T47D (cell line): Measurements from ENCODE around the gene MAN1B1.
A peak's percentile ranks its signal among the peaks of the same experiment; 100 is the strongest.
"Not testable (repeated sequence)": the region's sequence is repeated elsewhere in the genome, so short reads cannot be mapped to it uniquely, and the experiment has no call there.

Experiments used
- DNase-seq, 2 experiments: peaks; one replicate each; pipeline versions ENCODE4 v3.0.0 to v3.0.0-alpha.2; 2011 to 2012; ENCODE audit warnings: low read depth in 1 of 2, low spot score in 1 of 2
- JUND ChIP-seq: IDR thresholded peaks from 2 replicates; pipeline ENCODE4 v1.6.1; 2012; ENCODE audit warnings: low read depth
- in situ Hi-C: cut with HindIII; loops from 2 replicates; pipeline ENCODE4 v1.10.0; 2016; ENCODE audit warnings: low sequenced_read_pairs, low pct_unique_long_range_greater_than_20kb

The MAN1B1 gene

DNA sequence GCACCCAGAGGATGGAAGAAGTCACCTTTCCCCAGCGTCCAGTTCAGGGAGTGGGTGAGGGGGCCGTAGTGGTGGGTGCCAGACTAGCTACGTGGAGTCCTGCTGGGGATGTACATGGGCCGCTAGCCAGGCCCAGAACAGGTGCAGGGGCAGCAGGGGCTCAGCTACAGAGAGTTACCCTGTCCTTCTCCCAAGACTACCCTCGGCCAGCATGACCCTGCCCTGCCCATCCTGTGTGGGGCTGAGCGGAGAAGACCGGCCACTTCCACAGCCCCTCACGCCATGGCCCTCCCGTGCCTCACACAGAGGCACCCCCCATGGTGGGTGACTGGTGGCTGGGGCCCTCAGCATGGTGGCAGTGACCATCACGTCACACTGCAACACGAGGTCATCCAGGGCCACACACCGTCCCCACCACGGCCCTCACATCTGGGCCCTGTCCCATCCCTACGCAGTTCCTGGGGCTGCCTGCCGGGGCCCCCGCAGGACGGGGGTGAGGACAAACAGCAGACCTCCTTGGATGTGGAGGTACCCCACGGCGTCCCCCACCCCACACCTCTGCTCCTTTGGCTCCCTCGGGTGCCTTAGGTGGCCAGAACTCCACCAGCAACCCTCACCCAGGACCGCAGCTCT, 28.7 kb downstream of the MAN1B1 start:
- DNase-seq = no peak
- TF ChIP-seq JUND = no peak
- in situ Hi-C loops = no loop called here

DNA sequence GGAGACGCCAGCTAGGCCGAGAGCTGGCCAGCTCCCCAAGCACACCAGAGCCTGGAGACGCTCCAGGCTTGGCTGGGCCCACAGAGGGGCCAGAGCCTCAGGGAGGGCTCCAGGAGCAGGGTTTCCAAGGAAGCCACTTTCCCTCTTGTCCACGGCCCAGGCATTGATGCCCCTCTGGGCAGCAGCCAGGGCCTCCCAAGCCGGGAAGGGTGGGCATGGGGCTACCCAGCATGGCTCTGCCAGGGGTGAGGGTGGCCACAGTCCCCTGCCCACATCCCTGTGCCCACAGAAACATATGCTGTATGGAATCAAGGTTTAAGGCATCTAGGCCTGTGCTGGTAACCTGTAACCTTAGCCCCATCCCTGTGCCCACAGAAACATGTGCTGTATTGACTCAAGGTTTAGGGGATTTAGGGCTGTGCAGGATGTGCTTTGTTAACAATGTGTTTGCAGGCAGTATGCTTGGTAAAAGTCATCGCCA, 29.3 kb downstream of the MAN1B1 start:
- no peak for TF ChIP-seq JUND
- DNase-seq = peak in 1 of 2 experiments; percentile 52
- in situ Hi-C loops = no loop called here

DNA sequence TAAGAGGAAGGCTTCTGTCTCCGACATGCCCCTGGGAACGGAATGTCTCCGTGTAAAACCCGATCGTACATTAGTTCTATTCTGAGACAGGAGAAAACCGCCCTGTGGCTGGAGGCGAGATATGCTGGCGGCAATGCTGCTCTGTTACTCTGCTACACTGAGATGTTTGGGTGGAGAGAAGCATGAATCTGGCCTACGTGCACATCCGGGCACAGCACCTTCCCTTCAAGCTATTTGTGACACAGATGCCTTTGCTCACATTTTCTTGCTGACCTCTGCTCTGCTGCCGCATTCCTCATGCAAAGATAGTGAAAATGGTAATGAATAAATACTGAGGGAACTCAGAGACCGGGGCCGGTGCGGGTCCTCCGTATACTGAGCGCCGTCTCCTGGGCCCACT, 29.9 kb downstream of the MAN1B1 start:
- in situ Hi-C loops = no loop called here
- TF ChIP-seq JUND = no peak

DNA sequence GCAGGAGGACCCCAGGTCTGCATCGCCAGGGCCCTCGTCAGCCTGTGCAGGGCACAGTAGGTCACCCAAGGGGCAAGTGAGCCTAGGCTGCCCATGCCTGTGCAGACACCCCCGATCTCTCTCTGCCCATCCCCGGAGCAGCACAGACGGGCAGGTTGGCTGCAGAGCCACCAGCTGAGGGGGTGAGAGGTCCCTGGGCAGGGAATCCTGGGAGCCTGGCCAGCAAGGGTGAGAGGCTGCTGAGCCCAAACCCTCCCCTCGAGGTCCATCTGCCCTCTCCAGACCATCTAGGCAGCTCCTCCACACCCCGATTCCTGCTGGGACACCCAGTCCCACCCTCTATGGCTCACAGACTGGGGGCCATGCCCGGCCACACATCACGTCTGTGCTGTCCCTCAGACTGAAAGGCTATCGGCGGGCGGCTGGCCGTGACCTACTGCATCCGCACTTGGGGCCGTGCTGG, 30.5 kb downstream of the MAN1B1 start:
- no peak for DNase-seq
- TF ChIP-seq JUND = no peak
- in situ Hi-C loops = no loop called here

More for the DNA sequence above, 29.9 kb downstream of the MAN1B1 start:
- DNase-seq = no peak

DNA sequence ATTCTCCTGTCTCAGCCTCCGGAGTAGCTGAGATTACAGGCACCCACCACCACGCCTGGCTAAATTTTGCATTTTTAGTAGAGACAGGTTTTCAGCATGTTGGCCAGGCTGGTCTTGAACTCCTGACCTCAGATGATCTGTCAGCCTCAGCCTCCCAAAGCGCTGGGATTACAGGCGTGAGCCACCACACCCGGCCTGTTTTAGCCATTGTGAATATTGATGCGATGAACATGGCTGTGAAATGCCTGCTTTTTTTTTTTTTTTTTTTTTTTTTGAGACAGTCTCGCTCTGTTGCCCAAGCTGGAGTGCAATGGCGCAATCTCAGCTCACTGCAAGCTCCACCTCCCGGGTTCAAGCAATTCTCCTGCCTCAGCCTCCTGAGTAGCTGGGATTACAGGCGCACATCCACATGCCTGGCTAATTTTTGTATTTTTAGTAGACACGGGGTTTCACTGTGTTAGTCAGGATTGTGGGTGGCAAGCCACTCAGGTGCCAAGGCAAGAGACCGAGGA, 31.4 kb downstream of the MAN1B1 start:
- in situ Hi-C loops, DNase-seq: not testable (repeated sequence)

DNA sequence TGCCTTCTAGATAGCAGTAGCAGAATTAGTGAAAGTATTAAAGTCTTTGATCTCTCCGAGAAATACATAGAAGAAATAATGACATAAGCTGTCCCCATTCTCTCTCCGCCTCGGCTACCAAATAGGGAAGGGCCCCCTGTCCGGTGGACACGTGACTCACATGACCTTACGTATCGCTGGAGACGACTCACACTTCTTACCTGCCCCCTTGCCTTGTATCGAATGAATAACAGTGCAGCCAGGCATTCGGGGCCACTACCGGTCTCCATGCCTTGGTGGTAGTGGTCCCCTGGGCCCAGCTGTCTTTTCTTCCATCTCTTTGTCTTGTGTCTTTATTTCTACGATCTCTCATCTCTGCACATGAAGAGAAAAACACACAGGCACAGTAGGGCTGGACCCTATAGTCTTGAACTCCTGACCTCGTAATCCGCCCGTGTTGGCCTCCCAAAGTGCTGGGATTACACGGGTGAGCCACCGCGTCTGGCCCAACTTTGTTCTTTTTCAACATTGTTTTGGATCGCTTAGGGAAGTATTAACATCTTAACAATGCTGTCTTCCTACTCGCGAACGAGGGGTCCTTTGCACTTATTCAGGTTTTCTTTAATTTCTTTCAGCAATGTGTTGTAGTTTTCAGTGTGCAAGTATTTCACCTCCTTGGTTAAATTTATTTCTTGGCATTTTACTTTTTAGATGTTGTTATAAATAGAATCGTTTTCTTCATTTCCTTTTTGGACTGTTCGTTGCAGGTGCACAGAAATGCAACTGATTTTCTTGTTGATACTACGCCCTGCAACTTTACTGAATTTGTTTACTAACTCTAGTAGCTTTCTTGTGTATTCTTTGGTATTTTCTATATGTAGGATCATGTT, 35.4 kb downstream of the MAN1B1 start:
- in situ Hi-C loops, DNase-seq: not testable (repeated sequence)

DNA sequence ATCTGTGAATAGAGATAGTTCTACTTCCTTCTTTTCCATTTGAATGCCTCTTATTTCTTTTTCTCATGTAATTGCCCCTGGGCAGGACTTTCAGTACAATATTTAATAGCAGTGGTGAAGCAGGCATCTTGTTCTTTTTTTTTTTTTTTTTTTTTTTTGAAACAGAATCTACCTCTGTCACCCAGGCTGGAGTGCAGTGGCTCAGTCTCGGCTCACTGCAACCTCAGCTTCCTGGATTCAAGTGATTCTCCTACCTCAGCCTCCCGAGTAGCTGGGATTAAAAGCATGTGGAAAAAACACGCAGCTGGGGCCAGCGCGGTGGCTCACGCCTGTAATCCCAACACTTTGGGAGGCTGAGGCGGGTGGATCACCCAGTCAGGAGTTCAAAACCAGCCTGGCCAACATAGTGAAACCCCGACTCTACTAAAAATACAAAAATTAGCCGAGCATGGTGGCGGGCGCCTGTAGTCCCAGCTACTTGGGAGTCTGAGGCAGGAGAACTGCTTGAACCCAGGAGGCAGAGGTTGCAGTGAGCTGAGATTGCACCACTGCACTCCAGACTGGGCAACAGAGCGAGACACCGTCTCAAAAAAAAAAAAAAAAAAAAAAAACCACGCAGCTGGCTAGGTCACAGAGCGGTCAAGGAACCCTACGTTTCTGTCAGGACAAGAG, 36.1 kb downstream of the MAN1B1 start:
- in situ Hi-C loops, DNase-seq: not testable (repeated sequence)

DNA sequence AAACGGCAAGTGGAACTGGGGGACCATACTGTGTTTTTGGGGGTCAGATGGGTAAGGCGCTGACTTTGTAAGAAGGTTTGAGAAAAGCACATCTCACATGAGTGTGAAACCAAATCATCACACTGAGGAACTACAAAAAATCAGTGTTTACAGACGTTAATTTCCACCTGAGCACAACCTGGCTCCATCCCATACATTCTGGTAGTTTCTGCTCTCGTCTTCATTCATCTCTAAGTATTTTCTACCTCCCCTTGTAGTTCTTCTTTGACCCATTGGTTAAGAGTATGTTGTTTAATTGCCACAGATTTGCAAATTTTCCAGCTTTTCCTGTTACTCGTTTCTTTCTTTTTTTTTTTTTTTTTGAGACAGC, 36.7 kb downstream of the MAN1B1 start:
- no peak for DNase-seq
- in situ Hi-C loops = no loop called here

DNA sequence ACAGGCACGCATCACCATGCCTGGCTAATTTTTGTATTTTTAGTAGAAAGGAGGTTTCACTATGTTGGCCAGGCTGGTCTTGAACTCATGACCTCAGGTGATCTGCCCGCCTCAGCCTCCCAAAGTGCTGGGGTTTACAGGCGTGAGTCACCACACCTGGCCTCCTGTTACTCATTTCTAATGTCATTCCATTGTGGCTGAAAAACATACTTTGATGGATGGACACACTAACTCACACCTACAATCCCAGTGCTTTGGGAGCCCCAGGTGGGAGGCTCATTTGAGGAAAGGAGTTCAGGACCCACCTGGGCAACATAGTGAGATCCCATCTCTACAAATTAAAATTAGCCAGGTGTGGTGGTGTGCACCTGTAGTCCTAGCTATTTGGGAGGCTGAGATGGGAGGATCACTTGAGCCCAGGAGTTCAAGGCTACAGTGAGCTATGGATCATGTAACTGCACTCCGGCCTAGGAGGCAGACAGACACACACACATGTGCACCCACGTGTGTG, 37.2 kb downstream of the MAN1B1 start:
- DNase-seq, in situ Hi-C loops: not testable (repeated sequence)

More for the DNA sequence above, 36.7 kb downstream of the MAN1B1 start:
- no peak for TF ChIP-seq JUND

DNA sequence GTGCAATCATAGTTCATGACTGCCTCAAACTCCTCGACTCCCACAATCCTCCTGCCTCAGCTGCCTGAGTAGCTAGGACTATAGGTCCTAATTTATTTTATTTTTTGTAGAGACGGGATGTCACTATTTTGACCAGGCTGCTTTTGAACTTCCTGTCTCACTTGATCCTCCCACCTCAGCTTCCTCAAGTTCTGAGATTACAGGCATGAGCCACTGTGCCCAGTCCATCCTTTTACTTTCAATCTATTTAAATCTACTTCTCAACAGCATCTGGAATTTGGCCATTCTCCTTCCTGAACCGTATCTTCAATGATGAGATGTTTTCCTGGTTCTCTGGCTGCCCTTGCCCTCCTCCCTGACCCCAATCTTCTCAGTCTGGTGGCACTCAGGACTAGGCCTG, 40.0 kb downstream of the MAN1B1 start:
- no peak for DNase-seq
- TF ChIP-seq JUND = no peak
- in situ Hi-C loops = no loop called here

DNA sequence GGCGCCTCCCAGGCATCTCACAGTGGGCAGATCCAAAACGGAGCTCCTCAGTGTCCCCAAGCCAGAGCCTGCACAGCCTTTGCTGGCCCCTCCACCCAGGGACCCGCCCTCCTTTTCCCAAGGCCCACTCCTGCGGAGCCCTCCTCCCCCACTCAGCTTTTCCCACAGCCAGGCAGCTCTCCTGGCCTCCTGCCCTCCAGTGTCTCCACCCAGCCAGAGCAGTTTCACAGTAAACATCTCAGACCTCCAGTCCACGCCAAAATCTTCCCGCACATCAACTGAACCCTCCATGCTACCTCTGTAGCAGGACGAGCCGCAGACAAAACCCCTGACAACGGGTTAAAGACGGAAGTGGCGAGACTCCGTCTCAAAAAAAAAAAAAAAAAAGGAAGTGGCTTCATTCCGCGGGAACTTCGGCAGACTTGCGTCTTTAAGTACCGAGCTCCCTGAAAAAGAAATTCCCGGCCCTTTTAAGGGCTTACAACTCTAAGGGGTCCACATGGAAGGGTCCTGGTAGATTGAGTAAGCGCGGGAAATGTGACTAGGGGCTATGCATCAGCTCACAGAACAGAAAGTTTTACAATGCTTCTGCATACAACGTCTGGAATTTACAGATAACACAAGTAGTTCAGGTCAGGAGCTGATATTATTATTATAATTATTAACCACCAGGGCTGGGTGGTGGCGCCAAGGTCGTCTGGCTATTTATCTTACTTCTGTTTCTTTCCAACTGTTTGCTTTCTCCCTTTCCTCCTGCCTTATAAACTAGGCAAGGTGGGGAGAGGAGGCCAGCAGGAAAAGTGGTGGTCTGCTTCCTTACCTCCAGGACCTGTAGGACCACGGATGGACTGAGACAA, 40.7 kb downstream of the MAN1B1 start:
- DNase-seq = peak in 1 of 2 experiments; percentile 65
- no peak for TF ChIP-seq JUND
- in situ Hi-C loops = no loop called here
